Measurements from ENCODE around the gene SELENOW. TPM values are rescaled to one million over a fixed set of nuclear protein-coding genes. Genes with fewer than 3 reads are reported as not detected.

SELENOW gene
- polyA plus RNA-seq, 3 donors = 103 to 204 (median 171) TPM

- 93% methylated on average over 42 of the region's 48 CpGs for WGBS (ENCODE audit: insufficient coverage)
- Histone ChIP-seq H3K4me1 (ENCODE audit: control insufficient read depth in 1 of 2, insufficient read depth in 2 of 2, low read length in 2 of 2) (peaks cover 30 to 37% of the 10 kb centered on the region in 2 donors), H3K9me3 (replicated peaks in 1 of 2; ENCODE audit: control insufficient read depth in 1 of 2, insufficient read depth in 1 of 2, low read length in 2 of 2) (no peaks in the 10 kb centered on the region), H3K27ac (ENCODE audit: low read depth in 1 of 2, low read length in 2 of 2) (no peak overlapping the region), H3K27me3 (ENCODE audit: control insufficient read depth in 2 of 2, insufficient read depth in 2 of 2, low read length in 2 of 2) (no peaks in the 10 kb centered on the region), H3K36me3 (replicated peaks in 1 of 2; ENCODE audit: control insufficient read depth in 1 of 2, insufficient read depth in 2 of 2, low read length in 2 of 2) (no peaks in the 10 kb centered on the region), H2AFZ (ENCODE audit: insufficient read depth, low read depth, low read length, poor library complexity, severe bottlenecking) (no peak overlapping the region), H3K9ac (ENCODE audit: insufficient read depth, low read length, poor library complexity, severe bottlenecking) (no peak overlapping the region), H3K4me3 (replicated peaks in 1 of 3; ENCODE audit: low read depth in 2 of 3, low read length in 3 of 3) (no peak overlapping the region), H3K4me2 (replicated peaks; ENCODE audit: extremely low read depth, low read length, poor library complexity, severe bottlenecking) (no peak overlapping the region), H3K79me2 (ENCODE audit: insufficient read depth, low read length) (peaks cover 5% of the 10 kb centered on the region), H4K20me1 (ENCODE audit: insufficient read depth, low read length) (no peaks in the 10 kb centered on the region)
- Mint-ChIP-seq H3K27ac (no peak overlapping the region), H3K4me3 (no peak overlapping the region), H3K36me3 (no peaks in the 10 kb centered on the region), H3K4me1 (peaks cover 25% of the 10 kb centered on the region), H3K27me3 (ENCODE audit: low read depth in 3 of 3) (peaks cover 4 to 7% (median 5%) of the 10 kb centered on the region in 3 donors), H3K9me3 (peaks cover 0 to 4% (median 0%) of the 10 kb centered on the region in 7 donors)
- TF ChIP-seq CTCF (IDR thresholded peaks at IDR 0.05) = no peak
- intact Hi-C loops (cut with micrococcal nuclease) = loop anchor here (5.0 to 10.0 kb wide), 3 partner anchors 34 to 466 kb away; partner anchors contain the start of genes INAFM1 (in 1 of the 2) and NAPA (in 1 of the 2)
- DNase-seq = no peak
Observed at GRCh38 chr19:47740866-47741519, 37.5 kb upstream of the SELENOW start.

- Mint-ChIP-seq H3K36me3 (peaks cover 0 to under 1% of the 10 kb centered on the region in 2 donors), H3K27me3 (ENCODE audit: low read depth in 3 of 3) (peaks cover 3 to 7% (median 4%) of the 10 kb centered on the region in 3 donors), H3K4me1 (peaks cover 28% of the 10 kb centered on the region), H3K9me3 (peaks cover 0 to 2% (median 0%) of the 10 kb centered on the region in 7 donors), H3K4me3 (no peak overlapping the region), H3K27ac (peak overlapping the region in 5 of 7 donors; percentile 1 to 91 (median 62))
- Histone ChIP-seq H3K36me3 (replicated peaks in 1 of 2; ENCODE audit: control insufficient read depth in 1 of 2, insufficient read depth in 2 of 2, low read length in 2 of 2) (peaks cover 0 to under 1% of the 10 kb centered on the region in 2 donors), H3K27me3 (ENCODE audit: control insufficient read depth in 2 of 2, insufficient read depth in 2 of 2, low read length in 2 of 2) (no peaks in the 10 kb centered on the region), H3K9me3 (replicated peaks in 1 of 2; ENCODE audit: control insufficient read depth in 1 of 2, insufficient read depth in 1 of 2, low read length in 2 of 2) (no peaks in the 10 kb centered on the region), H3K4me1 (ENCODE audit: control insufficient read depth in 1 of 2, insufficient read depth in 2 of 2, low read length in 2 of 2) (peaks cover 34 to 43% of the 10 kb centered on the region in 2 donors), H3K9ac (ENCODE audit: insufficient read depth, low read length, poor library complexity, severe bottlenecking) (no peak overlapping the region), H3K4me2 (replicated peaks; ENCODE audit: extremely low read depth, low read length, poor library complexity, severe bottlenecking) (no peak overlapping the region), H3K27ac (ENCODE audit: low read depth in 1 of 2, low read length in 2 of 2) (no peak overlapping the region), H3K79me2 (ENCODE audit: insufficient read depth, low read length) (peaks cover 12% of the 10 kb centered on the region), H3K4me3 (replicated peaks in 1 of 3; ENCODE audit: low read depth in 2 of 3, low read length in 3 of 3) (no peak overlapping the region), H2AFZ (ENCODE audit: insufficient read depth, low read depth, low read length, poor library complexity, severe bottlenecking) (no peak overlapping the region), H4K20me1 (ENCODE audit: insufficient read depth, low read length) (peaks cover 1% of the 10 kb centered on the region)
- TF ChIP-seq CTCF (IDR thresholded peaks at IDR 0.05) = no peak
- intact Hi-C loops (cut with micrococcal nuclease) = loop anchor here (2.0 to 10.0 kb wide), 4 partner anchors 29 to 467 kb away; partner anchors contain the start of genes EHD2 (in 1 of the 2), INAFM1 (in 1 of the 2) and NAPA (in 1 of the 2)
- 81% methylated on average over 15 of the region's 15 CpGs for WGBS (ENCODE audit: insufficient coverage)
- DNase-seq = no peak
Observed at GRCh38 chr19:47741544-47742140, 36.9 kb upstream of the SELENOW start.
